ENCODE measurements around the gene VAMP1. TPM values are rescaled to one million over a fixed set of nuclear protein-coding genes. Genes with fewer than 3 reads are reported as not detected.
"Not testable (repeated sequence)": the region's sequence is repeated elsewhere in the genome, so short reads cannot be mapped to it uniquely, and the experiment has no call there.

VAMP1 gene, protein sequence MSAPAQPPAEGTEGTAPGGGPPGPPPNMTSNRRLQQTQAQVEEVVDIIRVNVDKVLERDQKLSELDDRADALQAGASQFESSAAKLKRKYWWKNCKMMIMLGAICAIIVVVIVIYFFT
- total RNA-seq (2014; rRNA removed; shearing (Covaris generic); ENCODE audit: low replicate concordance): 11.0 and 16.2 TPM in 2 replicates

DNA sequence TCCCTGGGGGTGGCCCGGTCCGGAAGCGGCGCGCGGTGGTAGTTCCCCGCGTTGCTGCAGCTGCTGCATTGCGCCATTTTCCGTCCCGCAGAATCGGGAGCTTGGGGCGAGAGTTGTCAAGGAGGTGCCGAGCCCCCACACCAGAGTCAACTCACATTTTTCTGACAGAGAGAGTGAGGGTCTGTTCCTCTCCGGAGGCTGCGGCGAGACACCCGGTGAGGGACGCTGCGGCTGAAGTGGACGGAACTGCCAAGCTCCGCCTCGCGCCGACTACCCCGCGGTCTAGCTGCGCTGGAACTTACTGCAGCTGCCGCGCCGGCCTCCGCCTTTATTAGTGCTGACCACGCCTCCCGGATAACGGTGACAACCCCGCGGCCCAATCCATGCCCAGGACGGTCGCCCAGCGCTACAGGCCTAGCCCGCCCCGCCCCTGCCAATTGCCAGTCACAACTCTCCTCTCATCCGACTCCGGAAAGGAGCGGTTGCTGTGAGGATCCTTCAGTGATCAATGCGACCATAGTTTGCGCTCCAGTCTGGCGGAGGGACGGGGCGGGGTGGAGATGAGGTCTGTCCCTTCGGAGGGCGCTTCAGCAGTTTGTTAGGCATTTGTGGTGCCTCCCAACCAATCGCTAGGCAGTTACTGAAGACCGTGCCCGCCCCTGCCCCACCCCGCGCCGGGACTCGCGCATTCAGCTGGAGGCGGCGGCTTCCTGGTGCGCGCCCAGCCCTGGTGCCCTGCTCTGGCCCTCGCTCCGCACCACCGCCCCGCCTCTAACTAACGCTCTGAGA lies at the start of gene VAMP1:
TSS of gene VAMP1 (minus strand) at position 303 of the 789 bp plus-strand sequence. CDS start at position 157, 146 bp downstream.
- DNase-seq (ENCODE audit: low read depth): peak; percentile 99
- in situ Hi-C loops (cut with HindIII; ENCODE audit: low pct_unique_long_range_greater_than_20kb, low sequenced_read_pairs): no loop called here

DNA sequence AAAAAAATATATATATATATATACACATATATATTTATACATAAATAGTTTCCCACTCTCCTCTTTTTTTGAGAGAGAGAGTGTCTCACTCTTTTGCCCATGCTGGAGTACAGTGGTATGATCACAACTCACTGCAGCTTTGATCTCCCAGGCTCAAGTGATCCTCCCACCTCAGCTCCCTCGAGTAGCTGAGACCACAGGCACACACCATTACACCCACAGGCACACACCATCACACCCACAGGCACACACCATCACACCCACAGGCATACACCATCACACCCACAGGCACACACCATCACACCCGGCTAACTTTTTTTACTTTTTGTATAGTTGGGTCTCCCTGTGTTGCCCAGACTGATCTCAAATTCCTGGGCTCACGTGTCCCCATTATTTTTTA lies 49.7 kb upstream of the VAMP1 start:
- in situ Hi-C loops (cut with HindIII; ENCODE audit: low pct_unique_long_range_greater_than_20kb, low sequenced_read_pairs): no loop called here

DNA sequence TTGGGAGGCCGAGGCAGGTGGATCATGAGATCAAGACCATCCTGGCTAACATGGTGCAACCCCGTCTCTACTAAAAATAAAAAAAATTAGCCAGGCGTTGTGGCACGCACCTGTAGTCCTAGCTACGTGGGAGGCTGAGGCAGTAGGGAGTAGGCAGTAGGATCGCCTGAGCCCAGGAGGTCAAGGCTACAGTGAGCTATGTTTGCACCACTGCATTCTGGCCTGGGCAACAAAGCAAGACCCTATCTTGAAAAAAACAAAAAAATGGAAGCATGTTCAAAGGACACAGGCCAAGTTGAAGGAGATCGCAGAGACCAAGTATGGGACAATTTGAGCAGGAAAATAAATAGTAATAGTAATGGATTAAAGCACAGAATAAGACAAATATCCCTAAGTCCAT lies 37.6 kb upstream of the VAMP1 start:
- in situ Hi-C loops (cut with HindIII; ENCODE audit: low pct_unique_long_range_greater_than_20kb, low sequenced_read_pairs): no loop called here

More for the DNA sequence above, 49.7 kb upstream of the VAMP1 start:
- DNase-seq (ENCODE audit: low read depth): no peak

DNA sequence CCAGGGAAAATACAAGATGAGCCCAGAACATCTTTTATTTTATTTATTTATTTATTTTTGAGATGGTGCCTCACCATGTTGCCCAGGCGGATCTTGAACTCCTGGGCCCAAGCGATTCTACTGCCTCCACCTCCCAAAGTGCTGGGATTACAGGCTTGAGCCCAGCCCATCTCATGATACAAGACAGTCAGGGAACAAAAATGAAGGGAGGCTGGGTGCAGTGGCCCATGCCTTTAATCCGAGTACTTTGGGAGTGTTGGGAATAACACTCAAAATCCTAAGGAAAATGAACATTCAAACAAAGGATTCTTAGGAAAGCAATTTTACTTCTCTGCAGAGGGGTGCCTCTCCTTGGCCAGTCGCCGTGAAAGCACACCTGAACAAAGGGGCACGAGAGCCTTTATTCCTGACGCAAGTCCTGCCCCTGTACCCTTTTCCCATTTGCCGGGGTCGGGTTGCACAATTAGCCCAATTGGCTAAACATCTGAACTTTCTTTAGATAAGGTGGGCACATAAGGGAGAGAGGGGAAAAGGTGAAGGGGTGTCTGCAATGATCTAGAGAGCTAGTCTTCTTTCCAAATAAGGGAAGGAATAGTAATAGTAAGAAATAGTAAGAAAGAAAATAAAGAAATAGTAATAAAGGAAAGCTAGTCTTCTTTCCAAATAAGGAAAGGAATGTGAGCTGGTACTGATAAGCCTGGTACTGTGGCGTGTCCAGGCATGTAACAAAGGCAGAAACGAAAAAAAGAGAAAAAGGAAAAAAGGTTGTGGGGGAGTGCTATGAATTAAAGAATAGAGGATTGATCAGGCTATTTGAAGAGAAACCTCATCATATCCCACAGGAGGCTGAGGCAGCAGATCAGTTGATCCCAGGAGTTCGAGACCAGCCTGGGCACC lies 36.9 kb upstream of the VAMP1 start:
- in situ Hi-C loops (cut with HindIII; ENCODE audit: low pct_unique_long_range_greater_than_20kb, low sequenced_read_pairs): no loop called here
- peak; percentile 23 for DNase-seq (ENCODE audit: low read depth)

More for the DNA sequence above, 37.6 kb upstream of the VAMP1 start:
- DNase-seq (ENCODE audit: low read depth): no peak

DNA sequence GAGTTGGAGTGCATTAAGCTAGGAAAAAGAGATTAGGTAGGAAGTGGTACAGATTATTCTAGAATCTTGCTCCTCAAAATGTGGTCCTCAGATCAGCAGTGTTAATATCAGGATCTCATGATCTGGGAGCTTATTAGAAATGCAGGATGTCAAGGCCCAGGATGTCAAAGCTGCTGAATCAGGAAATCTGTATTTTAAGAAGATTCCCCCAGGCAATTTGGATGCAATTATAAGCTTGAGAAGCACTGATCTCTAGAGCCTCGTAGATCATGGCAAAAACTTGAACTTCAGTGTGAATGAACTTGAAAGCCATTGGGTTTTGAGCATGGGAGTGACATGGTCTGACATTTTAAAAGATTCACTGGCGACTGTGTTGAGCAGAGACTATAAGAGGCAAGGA lies 30.0 kb upstream of the VAMP1 start:
- no peak for DNase-seq (ENCODE audit: low read depth)
- in situ Hi-C loops (cut with HindIII; ENCODE audit: low pct_unique_long_range_greater_than_20kb, low sequenced_read_pairs): no loop called here

DNA sequence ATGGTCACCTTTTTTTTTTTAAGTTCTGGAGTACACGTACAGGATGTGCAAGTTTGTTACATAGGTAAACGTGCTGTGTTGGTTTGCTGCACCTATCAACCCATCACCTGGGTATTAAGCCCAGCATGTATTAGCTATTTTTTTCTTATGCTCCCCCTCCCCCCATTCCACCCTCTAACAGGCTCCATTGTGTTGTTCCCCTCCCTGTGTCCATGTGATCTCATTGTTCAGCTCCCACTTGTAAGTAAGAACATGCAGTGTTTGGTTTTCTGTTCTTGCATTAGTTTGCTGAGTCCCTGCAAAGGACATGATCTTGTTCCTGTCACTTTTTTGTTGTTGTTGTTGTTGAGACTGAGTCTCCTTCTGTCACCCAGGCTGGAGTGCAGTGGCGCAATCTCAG lies 26.8 kb upstream of the VAMP1 start:
- in situ Hi-C loops (cut with HindIII; ENCODE audit: low pct_unique_long_range_greater_than_20kb, low sequenced_read_pairs); DNase-seq (ENCODE audit: low read depth): not testable (repeated sequence)

DNA sequence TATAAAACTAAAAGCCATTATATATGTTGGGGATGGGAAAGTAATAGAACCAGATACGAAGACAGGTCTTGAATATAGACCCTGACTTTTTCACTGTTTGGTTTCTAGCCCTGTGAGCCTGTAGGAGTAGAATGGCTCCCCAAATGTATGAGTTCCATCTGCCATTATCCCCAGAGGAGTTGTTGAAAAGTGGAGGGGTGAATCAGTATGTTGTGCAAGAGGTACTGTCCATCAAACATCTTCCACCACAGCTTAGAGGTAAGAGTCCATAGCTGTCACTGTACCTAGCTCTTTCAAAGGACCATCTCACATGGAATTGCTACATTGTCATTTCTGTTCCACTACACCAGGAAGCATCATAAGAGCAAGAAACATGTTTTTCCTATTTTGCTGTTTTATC lies 24.5 kb upstream of the VAMP1 start:
- no peak for DNase-seq (ENCODE audit: low read depth)
- in situ Hi-C loops (cut with HindIII; ENCODE audit: low pct_unique_long_range_greater_than_20kb, low sequenced_read_pairs): no loop called here

DNA sequence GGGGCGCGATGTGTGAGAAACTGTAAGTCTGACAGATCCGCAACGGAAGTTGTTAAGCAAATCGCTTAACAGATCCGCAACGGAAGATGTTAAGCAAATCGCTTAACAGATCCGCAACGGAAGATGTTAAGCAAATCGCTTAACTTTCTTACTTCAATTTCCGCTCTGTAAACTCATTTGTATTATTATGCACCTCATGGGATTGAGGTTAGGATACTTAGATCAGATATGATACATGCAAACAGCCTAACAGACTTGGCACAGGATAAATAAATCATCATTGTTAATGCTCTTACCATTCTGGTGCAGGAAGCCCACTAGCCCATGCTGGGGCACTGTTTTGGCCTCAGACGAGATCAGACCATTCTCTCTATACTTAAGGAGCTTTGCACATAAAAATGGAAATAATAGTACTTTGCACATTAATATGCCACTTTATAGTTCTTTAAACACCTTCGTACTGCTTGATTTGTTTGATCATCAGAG lies 23.8 kb upstream of the VAMP1 start:
- in situ Hi-C loops (cut with HindIII; ENCODE audit: low pct_unique_long_range_greater_than_20kb, low sequenced_read_pairs): no loop called here

DNA sequence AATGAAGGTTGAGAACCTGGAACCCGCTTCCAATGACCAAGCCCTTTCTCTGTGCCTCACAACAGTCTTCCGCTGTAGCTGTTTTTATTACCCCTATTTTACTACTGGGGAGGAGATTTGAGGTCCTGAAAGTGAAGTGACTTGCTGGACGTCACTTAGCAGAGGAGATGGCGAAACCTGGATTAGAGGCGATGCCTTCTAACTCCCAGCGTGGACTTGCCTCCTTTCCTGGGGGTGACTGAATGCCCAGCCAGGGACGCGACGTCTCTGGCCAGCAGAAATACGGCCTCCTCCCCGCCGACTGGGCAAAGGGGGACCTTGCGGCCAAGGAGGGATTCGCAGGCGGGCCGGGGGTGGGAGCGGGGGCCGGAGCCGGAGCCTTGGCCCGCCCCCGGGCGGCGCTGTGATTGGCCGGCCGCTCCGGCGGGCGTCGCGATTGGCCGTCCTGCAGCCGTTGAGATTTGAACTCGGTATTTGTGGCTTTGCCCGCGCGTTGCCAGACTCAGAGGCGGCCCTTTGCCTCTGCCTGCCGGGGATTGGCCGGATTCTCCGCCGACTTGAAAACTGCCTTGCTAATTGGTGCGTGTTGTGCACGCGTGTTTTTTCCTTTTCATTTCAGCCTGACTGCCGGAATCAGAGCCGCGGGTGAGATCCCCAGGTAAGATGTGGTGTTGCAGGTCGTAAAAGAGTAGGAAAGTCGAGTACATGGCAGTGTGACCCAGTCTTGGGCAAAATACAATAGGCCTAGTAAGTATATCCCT lies 23.2 kb upstream of the VAMP1 start, which contains the start of gene NCAPD2:
TSS of gene NCAPD2 (plus strand) at position 606 of the 761 bp plus-strand sequence. CDS start 997 bp downstream, outside the sequence.
- DNase-seq (ENCODE audit: low read depth): peak; percentile 98
- in situ Hi-C loops (cut with HindIII; ENCODE audit: low pct_unique_long_range_greater_than_20kb, low sequenced_read_pairs): no loop called here

More for the DNA sequence above, 23.8 kb upstream of the VAMP1 start:
- DNase-seq (ENCODE audit: low read depth): no peak

DNA sequence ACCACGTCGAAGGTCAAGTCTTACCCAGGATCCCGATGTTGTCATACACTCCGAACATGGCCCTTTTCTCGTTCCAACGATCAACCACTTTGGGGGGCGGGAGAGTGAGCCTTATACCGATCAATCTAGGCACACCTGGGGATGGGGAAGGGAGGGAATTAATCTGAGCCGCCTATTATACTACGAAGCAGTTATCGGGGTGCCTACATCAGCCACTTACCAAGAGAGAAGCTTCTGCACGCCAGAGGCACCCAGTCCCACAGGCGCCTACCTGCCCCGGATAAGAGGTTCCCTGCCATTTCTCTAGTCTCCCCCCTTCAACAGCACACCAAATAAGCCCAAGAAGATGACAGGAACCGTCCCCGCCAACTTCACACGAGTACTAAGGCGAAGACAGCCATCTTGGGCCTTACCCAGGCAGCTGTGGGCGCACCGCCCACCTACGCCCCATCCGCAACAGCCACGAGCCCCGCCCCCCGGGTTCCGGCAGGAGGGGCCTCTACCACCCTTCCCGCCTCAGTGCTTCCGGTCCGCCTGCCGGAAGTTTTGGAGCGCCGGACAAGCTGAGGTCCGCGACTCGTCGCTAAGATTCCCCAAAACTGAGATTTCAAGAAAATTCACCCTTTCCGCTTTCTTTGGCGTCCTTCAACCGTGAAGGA lies 22.5 kb upstream of the VAMP1 start, which contains the start of gene MRPL51:
TSS of gene MRPL51 (minus strand) at position 425 of the 659 bp plus-strand sequence. CDS start at position 299, 126 bp downstream.
- peak; percentile 91 for DNase-seq (ENCODE audit: low read depth)
- in situ Hi-C loops (cut with HindIII; ENCODE audit: low pct_unique_long_range_greater_than_20kb, low sequenced_read_pairs): no loop called here

DNA sequence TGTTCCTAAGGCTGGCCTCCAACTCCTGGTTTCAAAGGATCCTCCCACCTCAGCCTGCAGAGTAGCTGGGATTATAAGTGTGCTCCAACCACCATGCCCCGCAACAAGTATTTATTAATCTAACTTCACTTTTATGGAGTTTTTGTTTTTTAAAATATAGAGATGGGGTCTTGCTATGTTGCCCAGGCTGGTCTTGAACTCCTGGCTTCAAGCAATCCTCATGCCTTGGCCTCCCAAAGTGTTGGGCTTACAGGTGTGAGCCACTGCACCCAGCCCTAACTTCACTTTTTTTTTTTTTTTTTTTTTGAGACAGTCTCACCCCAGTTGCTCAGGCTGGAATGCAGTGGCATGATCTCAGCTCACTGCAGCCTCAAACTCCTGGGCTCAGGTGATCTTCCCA lies 20.2 kb upstream of the VAMP1 start:
- DNase-seq (ENCODE audit: low read depth); in situ Hi-C loops (cut with HindIII; ENCODE audit: low pct_unique_long_range_greater_than_20kb, low sequenced_read_pairs): not testable (repeated sequence)

DNA sequence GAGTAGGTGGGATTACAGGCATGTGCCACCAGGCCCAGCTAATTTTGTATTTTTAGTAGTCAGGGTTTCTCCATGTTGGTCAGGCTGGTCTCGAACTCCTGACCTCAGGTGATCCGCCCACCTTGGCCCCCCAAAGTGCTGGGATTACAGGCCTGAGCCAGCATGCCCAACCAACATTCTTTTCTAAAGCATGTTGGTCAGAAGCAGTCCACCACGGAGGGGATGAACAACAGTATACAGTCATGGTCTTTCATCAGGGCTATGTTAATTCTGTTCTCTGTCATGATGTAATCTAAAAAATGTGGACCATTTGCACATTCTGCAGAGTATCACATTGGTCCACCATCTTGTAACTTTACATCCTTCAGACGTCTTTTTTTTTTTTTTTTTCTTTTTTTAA lies 19.0 kb upstream of the VAMP1 start:
- in situ Hi-C loops (cut with HindIII; ENCODE audit: low pct_unique_long_range_greater_than_20kb, low sequenced_read_pairs): no loop called here
- DNase-seq (ENCODE audit: low read depth): no peak

DNA sequence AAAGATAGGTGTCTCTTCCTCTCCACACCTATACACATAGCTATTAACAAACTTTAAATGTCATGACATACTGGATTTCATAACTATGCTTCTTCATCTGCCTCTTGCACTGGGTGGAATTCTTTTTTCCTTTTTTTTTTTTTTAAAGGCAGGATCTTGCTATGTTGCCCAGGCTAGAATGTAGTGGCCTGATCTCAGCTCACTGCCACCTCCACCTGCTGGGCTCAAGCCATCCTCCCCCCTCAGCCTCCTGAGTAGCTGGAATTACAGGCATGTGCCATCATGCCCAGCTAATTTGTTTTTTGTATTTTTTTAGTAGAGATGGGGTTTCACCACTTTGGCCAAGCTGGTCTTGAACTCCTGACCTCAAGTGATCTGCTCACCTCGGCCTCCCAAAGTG lies 17.8 kb upstream of the VAMP1 start:
- in situ Hi-C loops (cut with HindIII; ENCODE audit: low pct_unique_long_range_greater_than_20kb, low sequenced_read_pairs): no loop called here
- DNase-seq (ENCODE audit: low read depth): no peak

DNA sequence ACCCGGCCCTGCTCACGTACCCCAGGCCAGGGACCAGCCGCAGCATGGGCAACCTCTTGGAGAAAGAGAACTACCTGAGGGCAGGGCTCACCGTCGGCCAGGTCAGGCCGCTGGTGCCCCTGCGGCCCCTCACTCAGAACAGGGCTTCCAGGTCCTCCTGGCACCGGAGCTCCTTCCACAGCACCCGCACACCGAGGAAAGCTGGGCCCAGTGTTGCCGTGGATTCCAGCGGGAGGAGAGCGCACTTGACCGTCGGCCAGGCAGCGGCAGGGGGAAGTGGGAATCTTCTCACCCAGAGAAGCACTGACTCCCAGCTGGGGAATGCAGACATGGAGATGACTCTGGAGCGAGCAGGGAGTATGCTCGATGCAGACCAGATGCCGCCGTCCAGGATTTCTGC lies 7.9 kb upstream of the VAMP1 start:
- in situ Hi-C loops (cut with HindIII; ENCODE audit: low pct_unique_long_range_greater_than_20kb, low sequenced_read_pairs): no loop called here
- DNase-seq (ENCODE audit: low read depth): no peak

DNA sequence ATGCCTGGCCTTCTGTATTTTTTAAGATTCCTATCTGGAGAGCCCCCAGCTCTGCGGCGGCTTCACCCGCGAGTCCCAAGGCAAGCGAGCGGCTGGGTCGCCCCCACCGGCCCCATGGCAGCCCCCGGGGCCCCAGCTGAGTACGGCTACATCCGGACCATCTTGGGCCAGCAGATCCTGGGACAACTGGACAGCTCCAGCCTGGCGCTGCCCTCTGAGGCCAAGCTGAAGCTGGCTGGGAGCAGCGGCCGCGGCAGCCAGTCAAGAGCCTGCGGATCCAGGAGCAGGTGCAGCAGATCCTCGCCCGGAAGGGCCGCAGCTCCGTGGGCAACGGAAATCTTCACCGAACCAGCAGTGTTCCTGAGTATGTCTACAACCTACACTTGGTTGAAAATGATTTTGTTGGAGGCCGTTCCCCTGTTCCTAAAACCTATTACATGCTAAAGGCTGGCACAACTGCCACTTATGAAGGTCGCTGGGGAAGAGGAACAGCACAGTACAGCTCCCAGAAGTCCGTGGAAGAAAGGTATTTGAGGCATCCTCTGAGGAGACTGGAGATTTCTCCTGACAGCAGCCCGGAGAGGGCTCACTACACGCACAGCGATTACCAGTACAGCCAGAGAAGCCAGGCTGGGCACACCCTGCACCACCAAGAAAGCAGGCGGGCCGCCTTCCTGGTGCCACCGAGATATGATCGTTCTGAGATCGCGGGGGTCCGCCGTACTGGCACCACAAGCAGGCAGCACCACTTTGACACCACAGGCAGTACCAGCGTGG lies 7.3 kb upstream of the VAMP1 start:
- in situ Hi-C loops (cut with HindIII; ENCODE audit: low pct_unique_long_range_greater_than_20kb, low sequenced_read_pairs); DNase-seq (ENCODE audit: low read depth): not testable (repeated sequence)

DNA sequence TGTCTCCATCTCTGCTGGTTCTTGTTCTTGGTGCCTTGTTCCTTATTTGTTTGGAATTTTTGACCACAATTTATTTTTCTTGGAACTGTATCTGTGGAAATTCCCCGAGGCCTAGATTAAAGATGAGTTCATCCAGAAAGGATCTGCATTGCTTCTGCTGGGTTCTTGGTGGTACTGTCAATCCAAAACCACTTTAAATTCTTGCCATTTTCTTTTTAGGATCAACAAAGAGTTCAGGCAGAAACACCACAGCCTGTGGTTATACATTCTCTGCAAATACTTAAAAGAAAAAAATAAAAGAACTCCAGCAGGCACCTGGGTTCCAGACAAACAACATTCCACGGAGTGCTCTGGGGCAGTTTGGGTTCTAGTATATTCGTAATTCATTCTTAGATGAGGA lies 6.0 kb upstream of the VAMP1 start:
- in situ Hi-C loops (cut with HindIII; ENCODE audit: low pct_unique_long_range_greater_than_20kb, low sequenced_read_pairs): no loop called here
- peak; percentile 33 for DNase-seq (ENCODE audit: low read depth)
